Measurements from ENCODE around the gene THSD4.

THSD4 gene

GRCh38 chr15:71273731-71274447 lies 158.6 kb downstream of the THSD4 start:
- Histone ChIP-seq H3K9me3 (ENCODE audit: control insufficient read depth in 1 of 2, low read length in 2 of 2) (no peaks in the 10 kb centered on the region), H3K36me3 (ENCODE audit: control insufficient read depth in 1 of 2, insufficient read depth in 2 of 2, low read length in 2 of 2) (no peaks in the 10 kb centered on the region), H3K4me1 (ENCODE audit: control insufficient read depth in 1 of 2, insufficient read depth in 2 of 2, low read length in 2 of 2) (no peaks in the 10 kb centered on the region), H3K4me3 (ENCODE audit: low read depth in 1 of 2, low read length in 2 of 2) (no peak overlapping the region), H3K27me3 (ENCODE audit: low read depth, low read length) (no peaks in the 10 kb centered on the region), H3K27ac (ENCODE audit: low read length) (no peak overlapping the region)

DNA sequence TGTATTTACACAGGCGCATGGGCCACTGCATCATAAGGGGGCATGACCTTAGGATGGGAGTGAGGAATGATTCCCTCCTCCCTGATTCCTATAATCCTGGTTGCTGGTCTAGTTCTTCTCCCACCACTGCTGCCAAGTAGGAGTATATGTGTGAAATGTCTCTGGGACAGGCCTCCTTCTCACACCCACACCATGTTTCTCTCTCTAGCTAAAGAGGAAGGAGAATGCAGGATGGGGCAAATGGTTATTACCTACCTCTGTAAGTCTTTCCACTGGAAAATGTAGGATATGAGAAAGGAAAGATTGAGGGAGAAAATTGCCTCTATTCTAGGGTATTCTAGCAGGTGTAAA lies 159.2 kb downstream of the THSD4 start:
- no peaks in the 10 kb centered on the region for H3K36me3 ChIP-seq (ENCODE audit: control insufficient read depth in 1 of 2, insufficient read depth in 2 of 2, low read length in 2 of 2)
- H3K4me1 ChIP-seq (ENCODE audit: control insufficient read depth in 1 of 2, insufficient read depth in 2 of 2, low read length in 2 of 2), result peaks cover 0 to 2% of the 10 kb centered on the region in 2 donors
- H3K4me3 ChIP-seq (ENCODE audit: low read depth in 1 of 2, low read length in 2 of 2), result no peak overlapping the region
- no peak overlapping the region for H3K27ac ChIP-seq (ENCODE audit: low read length)
- H3K27me3 ChIP-seq (ENCODE audit: low read depth, low read length), result no peaks in the 10 kb centered on the region
- no peaks in the 10 kb centered on the region for H3K9me3 ChIP-seq (ENCODE audit: control insufficient read depth in 1 of 2, low read length in 2 of 2)

- no peak overlapping the region for H3K4me3 ChIP-seq (ENCODE audit: low read depth in 1 of 2, low read length in 2 of 2)
- H3K27me3 ChIP-seq (ENCODE audit: low read depth, low read length), result no peaks in the 10 kb centered on the region
- H3K27ac ChIP-seq (ENCODE audit: low read length), result no peak overlapping the region
- H3K36me3 ChIP-seq (ENCODE audit: control insufficient read depth in 1 of 2, insufficient read depth in 2 of 2, low read length in 2 of 2), result no peaks in the 10 kb centered on the region
- peaks cover 0 to 5% of the 10 kb centered on the region in 2 donors for H3K4me1 ChIP-seq (ENCODE audit: control insufficient read depth in 1 of 2, insufficient read depth in 2 of 2, low read length in 2 of 2)
- no peaks in the 10 kb centered on the region for H3K9me3 ChIP-seq (ENCODE audit: control insufficient read depth in 1 of 2, low read length in 2 of 2)
These were observed 159.8 kb downstream of the THSD4 start for GRCh38 chr15:71275098-71275497.

GRCh38 chr15:71275566-71276335 lies 160.5 kb downstream of the THSD4 start:
- no peaks in the 10 kb centered on the region for H3K36me3 ChIP-seq (ENCODE audit: control insufficient read depth in 1 of 2, insufficient read depth in 2 of 2, low read length in 2 of 2)
- no peak overlapping the region for H3K27ac ChIP-seq (ENCODE audit: low read length)

DNA sequence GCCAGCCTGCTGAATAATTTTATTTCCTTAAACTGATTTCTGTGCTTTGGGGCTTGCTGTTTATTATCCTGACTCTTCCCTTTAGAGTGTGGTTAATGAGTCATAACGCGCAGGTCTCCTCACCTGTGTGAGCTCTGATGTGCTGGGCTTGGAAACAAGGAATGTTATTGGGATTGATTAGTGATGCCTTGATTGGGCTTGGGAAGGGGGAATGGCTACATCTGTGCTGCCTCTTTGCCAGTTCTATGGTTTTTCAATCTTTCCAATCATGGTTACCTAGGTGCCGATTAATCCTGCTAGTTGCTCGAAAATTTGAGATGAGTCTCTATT lies 161.0 kb downstream of the THSD4 start:
- no peak overlapping the region for H3K27ac ChIP-seq (ENCODE audit: low read length)

More at GRCh38 chr15:71275566-71276335, 160.5 kb downstream of the THSD4 start:
- H3K9me3 ChIP-seq (ENCODE audit: control insufficient read depth in 1 of 2, low read length in 2 of 2), result no peaks in the 10 kb centered on the region
- no peak overlapping the region for H3K4me3 ChIP-seq (ENCODE audit: low read depth in 1 of 2, low read length in 2 of 2)
- H3K27me3 ChIP-seq (ENCODE audit: low read depth, low read length), result no peaks in the 10 kb centered on the region
- H3K4me1 ChIP-seq (ENCODE audit: control insufficient read depth in 1 of 2, insufficient read depth in 2 of 2, low read length in 2 of 2), result peaks cover 0 to 5% of the 10 kb centered on the region in 2 donors

DNA sequence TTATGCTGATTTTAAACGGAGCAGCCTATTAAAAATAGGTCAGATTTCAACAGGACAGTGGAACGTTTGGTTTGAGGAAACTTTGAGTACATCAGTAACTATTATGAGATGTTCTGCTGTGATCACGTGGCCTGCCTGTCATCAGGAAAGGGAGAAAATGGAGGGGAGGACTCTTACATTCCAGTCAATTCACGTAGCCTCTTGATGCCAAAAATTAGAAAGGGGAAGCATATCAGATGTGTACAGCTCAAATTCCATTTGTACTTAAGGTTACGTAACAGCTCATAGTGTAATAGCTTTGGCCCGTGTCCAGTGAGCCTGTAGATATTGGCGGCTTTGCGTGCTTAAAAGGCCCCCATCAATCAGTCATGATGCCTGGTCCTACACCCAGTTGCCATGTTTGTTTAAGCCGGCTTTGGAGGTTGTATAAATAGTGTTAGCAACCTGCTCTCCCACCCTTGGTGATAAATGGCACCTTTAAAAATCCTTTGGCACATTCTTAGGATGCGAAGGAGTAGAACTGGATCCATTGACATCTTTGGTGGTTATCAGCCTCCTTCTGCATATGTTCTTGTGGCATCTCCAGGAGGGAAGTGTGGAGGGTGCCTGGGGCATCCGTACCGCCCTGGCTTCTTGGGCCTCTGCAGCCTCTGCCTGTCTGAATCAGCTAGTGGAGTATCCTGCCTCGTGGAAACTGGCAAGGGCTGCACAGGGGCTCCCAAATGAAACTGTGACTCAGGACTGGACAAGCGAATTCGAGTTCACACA lies 163.9 kb downstream of the THSD4 start:
- Histone ChIP-seq H3K4me3 (ENCODE audit: low read depth in 1 of 2, low read length in 2 of 2) (no peak overlapping the region), H3K27ac (ENCODE audit: low read length) (peak overlapping the region; percentile 48)

More for the DNA sequence above, 161.0 kb downstream of the THSD4 start:
- H3K27me3 ChIP-seq (ENCODE audit: low read depth, low read length), result no peaks in the 10 kb centered on the region
- H3K9me3 ChIP-seq (ENCODE audit: control insufficient read depth in 1 of 2, low read length in 2 of 2), result no peaks in the 10 kb centered on the region
- H3K4me1 ChIP-seq (ENCODE audit: control insufficient read depth in 1 of 2, insufficient read depth in 2 of 2, low read length in 2 of 2), result peaks cover 0 to 5% of the 10 kb centered on the region in 2 donors
- no peak overlapping the region for H3K4me3 ChIP-seq (ENCODE audit: low read depth in 1 of 2, low read length in 2 of 2)
- H3K36me3 ChIP-seq (ENCODE audit: control insufficient read depth in 1 of 2, insufficient read depth in 2 of 2, low read length in 2 of 2), result no peaks in the 10 kb centered on the region

GRCh38 chr15:71279757-71280141 lies 164.5 kb downstream of the THSD4 start:
- Histone ChIP-seq H3K4me3 (ENCODE audit: low read depth in 1 of 2, low read length in 2 of 2) (no peak overlapping the region), H3K27ac (ENCODE audit: low read length) (peak overlapping the region; percentile 34), H3K36me3 (ENCODE audit: control insufficient read depth in 1 of 2, insufficient read depth in 2 of 2, low read length in 2 of 2) (no peaks in the 10 kb centered on the region), H3K4me1 (ENCODE audit: control insufficient read depth in 1 of 2, insufficient read depth in 2 of 2, low read length in 2 of 2) (peaks cover 0 to 5% of the 10 kb centered on the region in 2 donors), H3K27me3 (ENCODE audit: low read depth, low read length) (no peaks in the 10 kb centered on the region), H3K9me3 (ENCODE audit: control insufficient read depth in 1 of 2, low read length in 2 of 2) (no peaks in the 10 kb centered on the region)

More for the DNA sequence above, 163.9 kb downstream of the THSD4 start:
- no peaks in the 10 kb centered on the region for H3K36me3 ChIP-seq (ENCODE audit: control insufficient read depth in 1 of 2, insufficient read depth in 2 of 2, low read length in 2 of 2)
- no peaks in the 10 kb centered on the region for H3K27me3 ChIP-seq (ENCODE audit: low read depth, low read length)
- H3K9me3 ChIP-seq (ENCODE audit: control insufficient read depth in 1 of 2, low read length in 2 of 2), result no peaks in the 10 kb centered on the region
- peaks cover 0 to 5% of the 10 kb centered on the region in 2 donors for H3K4me1 ChIP-seq (ENCODE audit: control insufficient read depth in 1 of 2, insufficient read depth in 2 of 2, low read length in 2 of 2)

- no peak overlapping the region for H3K4me3 ChIP-seq (ENCODE audit: low read depth in 1 of 2, low read length in 2 of 2)
- no peaks in the 10 kb centered on the region for H3K27me3 ChIP-seq (ENCODE audit: low read depth, low read length)
- H3K36me3 ChIP-seq (ENCODE audit: control insufficient read depth in 1 of 2, insufficient read depth in 2 of 2, low read length in 2 of 2), result no peaks in the 10 kb centered on the region
- H3K27ac ChIP-seq (ENCODE audit: low read length), result no peak overlapping the region
- no peaks in the 10 kb centered on the region for H3K9me3 ChIP-seq (ENCODE audit: control insufficient read depth in 1 of 2, low read length in 2 of 2)
- H3K4me1 ChIP-seq (ENCODE audit: control insufficient read depth in 1 of 2, insufficient read depth in 2 of 2, low read length in 2 of 2), result peaks cover 0 to 5% of the 10 kb centered on the region in 2 donors
These were observed 164.9 kb downstream of the THSD4 start for GRCh38 chr15:71280206-71280605.

DNA sequence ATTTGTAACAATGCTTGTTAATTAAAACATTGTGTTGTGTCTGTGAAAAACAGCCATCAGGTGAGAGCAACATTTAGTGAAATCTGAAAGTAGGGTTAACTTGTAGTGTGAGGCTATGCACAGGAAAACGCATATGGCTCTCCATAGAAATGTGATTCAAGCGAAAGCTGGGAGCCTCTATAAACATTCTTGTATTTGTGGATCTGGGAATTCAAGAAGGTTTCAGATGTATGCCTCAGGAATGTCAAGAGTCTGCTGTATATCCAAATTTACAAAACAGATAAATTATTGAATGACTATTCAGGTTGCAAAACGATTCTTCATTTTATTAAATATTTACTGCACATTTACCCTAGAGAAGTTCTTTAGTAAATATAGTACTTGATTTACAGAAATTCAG lies 166.0 kb downstream of the THSD4 start:
- Histone ChIP-seq H3K4me3 (ENCODE audit: low read depth in 1 of 2, low read length in 2 of 2) (no peak overlapping the region), H3K36me3 (ENCODE audit: control insufficient read depth in 1 of 2, insufficient read depth in 2 of 2, low read length in 2 of 2) (no peaks in the 10 kb centered on the region), H3K27me3 (ENCODE audit: low read depth, low read length) (no peaks in the 10 kb centered on the region), H3K4me1 (ENCODE audit: control insufficient read depth in 1 of 2, insufficient read depth in 2 of 2, low read length in 2 of 2) (peaks cover 0 to 5% of the 10 kb centered on the region in 2 donors), H3K27ac (ENCODE audit: low read length) (no peak overlapping the region), H3K9me3 (ENCODE audit: control insufficient read depth in 1 of 2, low read length in 2 of 2) (no peaks in the 10 kb centered on the region)

DNA sequence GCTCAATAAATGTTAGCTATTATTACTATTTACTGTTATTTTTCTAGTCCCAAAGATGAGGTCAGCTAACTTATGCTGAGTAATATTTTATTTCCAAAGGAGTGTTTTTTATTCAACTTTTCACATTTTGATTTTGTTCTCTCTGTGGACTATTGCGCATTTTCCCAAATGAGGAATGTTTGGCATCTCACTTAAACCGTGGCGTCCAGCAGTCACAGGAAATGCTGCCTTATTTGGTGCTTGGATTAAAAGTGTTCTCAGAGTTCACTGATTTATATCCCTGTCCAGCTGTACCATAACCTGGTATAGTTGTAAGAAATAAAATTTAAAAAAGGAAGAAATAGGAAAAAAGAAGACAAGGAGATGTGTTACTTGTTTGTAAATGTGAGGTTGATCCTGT lies 166.8 kb downstream of the THSD4 start:
- Histone ChIP-seq H3K27ac (ENCODE audit: low read length) (no peak overlapping the region), H3K9me3 (ENCODE audit: control insufficient read depth in 1 of 2, low read length in 2 of 2) (no peaks in the 10 kb centered on the region), H3K36me3 (ENCODE audit: control insufficient read depth in 1 of 2, insufficient read depth in 2 of 2, low read length in 2 of 2) (no peaks in the 10 kb centered on the region), H3K4me1 (ENCODE audit: control insufficient read depth in 1 of 2, insufficient read depth in 2 of 2, low read length in 2 of 2) (peaks cover 0 to 5% of the 10 kb centered on the region in 2 donors), H3K4me3 (ENCODE audit: low read depth in 1 of 2, low read length in 2 of 2) (no peak overlapping the region), H3K27me3 (ENCODE audit: low read depth, low read length) (no peaks in the 10 kb centered on the region)

GRCh38 chr15:71288348-71288955 lies 173.2 kb downstream of the THSD4 start:
- Histone ChIP-seq H3K4me1 (ENCODE audit: control insufficient read depth in 1 of 2, insufficient read depth in 2 of 2, low read length in 2 of 2) (no peaks in the 10 kb centered on the region), H3K27ac (ENCODE audit: low read length) (no peak overlapping the region), H3K9me3 (ENCODE audit: control insufficient read depth in 1 of 2, low read length in 2 of 2) (no peaks in the 10 kb centered on the region), H3K4me3 (ENCODE audit: low read depth in 1 of 2, low read length in 2 of 2) (no peak overlapping the region), H3K27me3 (ENCODE audit: low read depth, low read length) (no peaks in the 10 kb centered on the region), H3K36me3 (ENCODE audit: control insufficient read depth in 1 of 2, insufficient read depth in 2 of 2, low read length in 2 of 2) (no peaks in the 10 kb centered on the region)
